Vagina (tissue), 2 donors: ENCODE data around the gene ADAMTS2.

ENCODE experiments used
- CTCF ChIP-seq, 3 experiments: fragments of 450-650 bp in 2 of 3; fragments of 200-600 bp in 1 of 3; sonication (generic) in 1 of 3; IDR thresholded peaks; one replicate each; pipeline ENCODE4 v1.5.1; 2017 to 2019; ENCODE audit warnings: antibody characterized with exemption in 3 of 3, mild to moderate bottlenecking in 2 of 3, moderate library complexity in 2 of 3
- POLR2A ChIP-seq, 2 donors: fragments of 450-650 bp; IDR thresholded peaks; one replicate each; pipeline ENCODE4 v1.6.1; 2017; ENCODE audit warnings: antibody characterized with exemption in 2 of 2, mild to moderate bottlenecking in 2 of 2, moderate library complexity in 2 of 2
- POLR2AphosphoS5 ChIP-seq, 2 donors: sonication (generic); formaldehyde crosslinking; IDR thresholded peaks; one replicate each; pipeline ENCODE4 v1.9.0; 2017; ENCODE audit warnings: antibody characterized with exemption in 2 of 2, mild to moderate bottlenecking in 2 of 2, low read depth in 1 of 2; ENCODE audit not compliant: insufficient read depth in 1 of 2

- no peak for TF ChIP-seq CTCF (IDR thresholded peaks at IDR 0.05)
- no peak for TF ChIP-seq POLR2A (IDR thresholded peaks at IDR 0.05)
- no peak for TF ChIP-seq POLR2AphosphoS5 (IDR thresholded peaks at IDR 0.05; ENCODE audit: insufficient read depth in 1 of 2, low read depth in 1 of 2)
These were observed 160.7 kb downstream of the ADAMTS2 start for GRCh38 chr5:179184521-179185050.
